ENCODE results near the gene KIDINS220.

The KIDINS220 gene

DNA sequence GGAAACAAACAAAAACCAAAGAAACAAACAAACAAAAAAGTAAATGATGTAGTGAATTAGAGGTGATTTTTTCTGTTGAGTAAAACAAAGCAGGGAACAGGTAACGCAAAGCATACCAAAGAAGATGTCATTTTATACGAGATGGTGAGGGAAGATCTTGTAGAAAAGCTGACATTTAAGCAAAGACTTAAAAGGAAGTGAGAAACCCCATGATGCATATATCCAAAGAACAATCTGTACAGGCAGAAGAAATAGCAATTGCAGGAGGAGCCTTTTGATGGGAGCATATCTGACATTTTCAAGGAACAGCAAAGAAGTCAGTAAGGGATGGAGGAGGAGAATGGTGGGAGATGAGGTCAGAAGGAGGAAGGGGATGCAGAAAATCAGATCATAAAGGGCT, 63.0 kb downstream of the KIDINS220 start:
- no peak overlapping the region for H3K4me2 ChIP-seq (ENCODE audit: low read length)

GRCh38 chr2:8767324-8767723, 70.1 kb downstream of the KIDINS220 start:
- no peaks in the 10 kb centered on the region for H3K4me1 ChIP-seq (ENCODE audit: control insufficient read depth, insufficient read depth, low read length)
- no peak overlapping the region for H3K4me2 ChIP-seq (ENCODE audit: low read length)
- H3K36me3 ChIP-seq (ENCODE audit: insufficient read depth, low read length), result peaks cover 14% of the 10 kb centered on the region
- no peaks in the 10 kb centered on the region for H3K9me3 ChIP-seq (replicated peaks; ENCODE audit: low read length)
- H3K9ac ChIP-seq (ENCODE audit: low read depth, low read length), result no peak overlapping the region
- no peak overlapping the region for H3K4me3 ChIP-seq (ENCODE audit: low read length)
- no peaks in the 10 kb centered on the region for H3K27me3 ChIP-seq (ENCODE audit: control insufficient read depth, insufficient read depth, low read length)

More for the DNA sequence above, 63.0 kb downstream of the KIDINS220 start:
- Histone ChIP-seq H3K4me3 (ENCODE audit: low read length) (no peak overlapping the region), H3K9ac (ENCODE audit: low read depth, low read length) (no peak overlapping the region), H3K4me1 (ENCODE audit: control insufficient read depth, insufficient read depth, low read length) (no peaks in the 10 kb centered on the region), H3K36me3 (ENCODE audit: insufficient read depth, low read length) (peaks cover 54% of the 10 kb centered on the region), H3K27me3 (ENCODE audit: control insufficient read depth, insufficient read depth, low read length) (no peaks in the 10 kb centered on the region), H3K9me3 (replicated peaks; ENCODE audit: low read length) (no peaks in the 10 kb centered on the region)

DNA sequence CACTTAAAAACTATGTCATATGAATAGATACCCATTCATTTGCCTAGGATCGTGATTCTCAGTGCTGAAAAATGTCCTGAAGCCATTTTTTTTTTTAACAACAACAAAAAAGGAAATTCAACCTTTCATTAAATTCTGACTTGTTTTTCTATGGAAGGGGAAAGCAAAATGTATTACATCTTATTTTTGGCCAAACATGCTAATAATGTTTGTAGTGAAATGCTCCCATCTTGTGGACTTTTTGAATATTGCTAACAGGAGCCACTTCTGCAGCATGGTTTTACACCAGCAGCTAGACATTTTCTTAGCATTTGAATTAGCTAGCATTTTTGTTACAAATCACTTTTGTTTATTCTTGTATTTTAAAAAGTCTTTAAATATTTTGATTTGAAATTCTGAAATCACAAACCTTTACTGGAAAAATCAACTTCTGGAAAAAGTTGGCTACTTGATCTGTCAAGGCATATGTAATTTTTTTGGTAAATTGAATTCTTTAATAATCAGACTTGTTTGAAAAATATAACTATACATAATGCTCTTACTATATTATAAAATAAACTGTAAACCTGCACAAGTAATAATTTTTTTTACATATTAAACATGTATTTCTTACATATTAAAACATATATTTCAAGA, 75.8 kb downstream of the KIDINS220 start:
- peaks cover 4% of the 10 kb centered on the region for H3K9me3 ChIP-seq (replicated peaks; ENCODE audit: low read length)
- no peaks in the 10 kb centered on the region for H3K27me3 ChIP-seq (ENCODE audit: control insufficient read depth, insufficient read depth, low read length)
- H3K4me3 ChIP-seq (ENCODE audit: low read length), result no peak overlapping the region
- peaks cover 21% of the 10 kb centered on the region for H3K36me3 ChIP-seq (ENCODE audit: insufficient read depth, low read length)
- H3K9ac ChIP-seq (ENCODE audit: low read depth, low read length), result no peak overlapping the region
- no peaks in the 10 kb centered on the region for H3K4me1 ChIP-seq (ENCODE audit: control insufficient read depth, insufficient read depth, low read length)
- H3K4me2 ChIP-seq (ENCODE audit: low read length), result no peak overlapping the region

GRCh38 chr2:8756716-8757115, 80.7 kb downstream of the KIDINS220 start:
- Histone ChIP-seq H3K4me2 (ENCODE audit: low read length) (no peak overlapping the region), H3K9ac (ENCODE audit: low read depth, low read length) (no peak overlapping the region), H3K4me3 (ENCODE audit: low read length) (no peak overlapping the region), H3K27me3 (ENCODE audit: control insufficient read depth, insufficient read depth, low read length) (no peaks in the 10 kb centered on the region), H3K9me3 (replicated peaks; ENCODE audit: low read length) (peaks cover 4% of the 10 kb centered on the region), H3K36me3 (ENCODE audit: insufficient read depth, low read length) (peaks cover 24% of the 10 kb centered on the region), H3K4me1 (ENCODE audit: control insufficient read depth, insufficient read depth, low read length) (no peaks in the 10 kb centered on the region)

- H3K9ac ChIP-seq (ENCODE audit: low read depth, low read length), result no peak overlapping the region
- H3K27me3 ChIP-seq (ENCODE audit: control insufficient read depth, insufficient read depth, low read length), result no peaks in the 10 kb centered on the region
- H3K36me3 ChIP-seq (ENCODE audit: insufficient read depth, low read length), result peaks cover 24% of the 10 kb centered on the region
- H3K4me2 ChIP-seq (ENCODE audit: low read length), result no peak overlapping the region
- H3K4me3 ChIP-seq (ENCODE audit: low read length), result no peak overlapping the region
- H3K9me3 ChIP-seq (replicated peaks; ENCODE audit: low read length), result peaks cover 4% of the 10 kb centered on the region
- H3K4me1 ChIP-seq (ENCODE audit: control insufficient read depth, insufficient read depth, low read length), result no peaks in the 10 kb centered on the region
Measured at GRCh38 chr2:8756230-8756629, 81.2 kb downstream of the KIDINS220 start.

- H3K27me3 ChIP-seq (ENCODE audit: control insufficient read depth, insufficient read depth, low read length), result no peaks in the 10 kb centered on the region
- no peak overlapping the region for H3K4me3 ChIP-seq (ENCODE audit: low read length)
- H3K36me3 ChIP-seq (ENCODE audit: insufficient read depth, low read length), result peaks cover 30% of the 10 kb centered on the region
- H3K4me1 ChIP-seq (ENCODE audit: control insufficient read depth, insufficient read depth, low read length), result peaks cover 9% of the 10 kb centered on the region
- no peak overlapping the region for H3K4me2 ChIP-seq (ENCODE audit: low read length)
- peaks cover 4% of the 10 kb centered on the region for H3K9me3 ChIP-seq (replicated peaks; ENCODE audit: low read length)
- H3K9ac ChIP-seq (ENCODE audit: low read depth, low read length), result no peak overlapping the region
Measured at GRCh38 chr2:8754106-8754776, 83.2 kb downstream of the KIDINS220 start.

DNA sequence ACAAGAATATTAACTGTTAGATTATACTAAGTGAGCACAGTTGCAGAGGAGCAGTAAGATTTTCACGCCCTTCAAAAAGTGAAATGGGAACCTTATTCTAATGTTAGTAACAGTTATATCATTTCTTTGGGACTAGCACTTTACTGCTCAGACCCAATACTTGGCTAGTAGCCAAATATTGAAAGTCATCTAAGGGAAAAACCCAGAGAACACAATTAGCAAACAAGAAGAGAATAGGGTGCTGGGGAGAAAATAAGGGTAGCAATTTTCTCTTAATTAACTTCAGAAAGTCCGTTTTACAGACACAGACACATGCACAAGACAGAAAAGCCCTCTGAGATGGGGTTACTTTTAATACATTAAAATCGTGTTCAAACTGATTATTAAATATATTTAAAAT, 83.8 kb downstream of the KIDINS220 start:
- H3K9me3 ChIP-seq (replicated peaks; ENCODE audit: low read length), result no peaks in the 10 kb centered on the region
- no peak overlapping the region for H3K4me2 ChIP-seq (ENCODE audit: low read length)
- no peaks in the 10 kb centered on the region for H3K27me3 ChIP-seq (ENCODE audit: control insufficient read depth, insufficient read depth, low read length)
- H3K9ac ChIP-seq (ENCODE audit: low read depth, low read length), result no peak overlapping the region
- peaks cover 9% of the 10 kb centered on the region for H3K4me1 ChIP-seq (ENCODE audit: control insufficient read depth, insufficient read depth, low read length)
- H3K36me3 ChIP-seq (ENCODE audit: insufficient read depth, low read length), result peaks cover 27% of the 10 kb centered on the region
- no peak overlapping the region for H3K4me3 ChIP-seq (ENCODE audit: low read length)

GRCh38 chr2:8752385-8752784, 85.0 kb downstream of the KIDINS220 start:
- H3K4me3 ChIP-seq (ENCODE audit: low read length), result no peak overlapping the region
- H3K27me3 ChIP-seq (ENCODE audit: control insufficient read depth, insufficient read depth, low read length), result no peaks in the 10 kb centered on the region
- no peak overlapping the region for H3K4me2 ChIP-seq (ENCODE audit: low read length)
- no peak overlapping the region for H3K9ac ChIP-seq (ENCODE audit: low read depth, low read length)
- peaks cover 9% of the 10 kb centered on the region for H3K4me1 ChIP-seq (ENCODE audit: control insufficient read depth, insufficient read depth, low read length)
- H3K9me3 ChIP-seq (replicated peaks; ENCODE audit: low read length), result no peaks in the 10 kb centered on the region
- peaks cover 26% of the 10 kb centered on the region for H3K36me3 ChIP-seq (ENCODE audit: insufficient read depth, low read length)

GRCh38 chr2:8750221-8750620, 87.2 kb downstream of the KIDINS220 start:
- peaks cover 9% of the 10 kb centered on the region for H3K4me1 ChIP-seq (ENCODE audit: control insufficient read depth, insufficient read depth, low read length)
- no peak overlapping the region for H3K9ac ChIP-seq (ENCODE audit: low read depth, low read length)
- no peaks in the 10 kb centered on the region for H3K9me3 ChIP-seq (replicated peaks; ENCODE audit: low read length)
- no peak overlapping the region for H3K4me2 ChIP-seq (ENCODE audit: low read length)
- no peaks in the 10 kb centered on the region for H3K27me3 ChIP-seq (ENCODE audit: control insufficient read depth, insufficient read depth, low read length)
- no peak overlapping the region for H3K4me3 ChIP-seq (ENCODE audit: low read length)
- H3K36me3 ChIP-seq (ENCODE audit: insufficient read depth, low read length), result peaks cover 17% of the 10 kb centered on the region

GRCh38 chr2:8743261-8743660, 94.2 kb downstream of the KIDINS220 start:
- Histone ChIP-seq H3K36me3 (ENCODE audit: insufficient read depth, low read length) (peaks cover 22% of the 10 kb centered on the region), H3K9ac (ENCODE audit: low read depth, low read length) (no peak overlapping the region), H3K27me3 (ENCODE audit: control insufficient read depth, insufficient read depth, low read length) (no peaks in the 10 kb centered on the region), H3K9me3 (replicated peaks; ENCODE audit: low read length) (no peaks in the 10 kb centered on the region), H3K4me3 (ENCODE audit: low read length) (no peak overlapping the region), H3K4me2 (ENCODE audit: low read length) (no peak overlapping the region), H3K4me1 (ENCODE audit: control insufficient read depth, insufficient read depth, low read length) (peaks cover 4% of the 10 kb centered on the region)

DNA sequence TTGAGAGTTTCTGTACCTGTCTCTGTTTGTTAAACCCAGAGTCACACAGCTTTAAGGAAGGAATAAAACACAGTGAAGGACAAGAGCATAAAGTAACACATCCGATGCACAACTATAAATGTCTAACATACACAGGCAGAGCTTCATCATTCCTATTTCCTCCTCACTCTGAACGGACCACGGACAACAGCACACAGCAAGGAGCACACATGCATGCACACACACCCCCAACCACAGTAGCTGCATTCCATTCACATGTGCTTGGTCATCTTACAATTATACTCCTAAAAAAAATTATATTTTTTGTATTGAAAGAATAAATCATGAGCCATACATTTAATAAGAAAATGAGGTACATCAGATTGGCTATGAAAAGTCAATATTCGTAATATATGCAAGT, 97.3 kb downstream of the KIDINS220 start:
- Histone ChIP-seq H3K36me3 (ENCODE audit: insufficient read depth, low read length) (peaks cover 25% of the 10 kb centered on the region), H3K4me1 (ENCODE audit: control insufficient read depth, insufficient read depth, low read length) (peaks cover 16% of the 10 kb centered on the region), H3K27me3 (ENCODE audit: control insufficient read depth, insufficient read depth, low read length) (no peaks in the 10 kb centered on the region), H3K9me3 (replicated peaks; ENCODE audit: low read length) (no peaks in the 10 kb centered on the region), H3K4me2 (ENCODE audit: low read length) (no peak overlapping the region), H3K9ac (ENCODE audit: low read depth, low read length) (no peak overlapping the region), H3K4me3 (ENCODE audit: low read length) (no peak overlapping the region)

All from skeletal muscle satellite cell (primary cell).